Measurements from ENCODE around the gene LETM1.

The LETM1 gene

GRCh38 chr4:1826531-1827350 lies 29.2 kb downstream of the LETM1 start:
- DNase-seq (ENCODE audit: low spot score), result no peak

GRCh38 chr4:1825326-1825725 lies 30.6 kb downstream of the LETM1 start:
- DNase-seq (ENCODE audit: low spot score), result no peak

DNA sequence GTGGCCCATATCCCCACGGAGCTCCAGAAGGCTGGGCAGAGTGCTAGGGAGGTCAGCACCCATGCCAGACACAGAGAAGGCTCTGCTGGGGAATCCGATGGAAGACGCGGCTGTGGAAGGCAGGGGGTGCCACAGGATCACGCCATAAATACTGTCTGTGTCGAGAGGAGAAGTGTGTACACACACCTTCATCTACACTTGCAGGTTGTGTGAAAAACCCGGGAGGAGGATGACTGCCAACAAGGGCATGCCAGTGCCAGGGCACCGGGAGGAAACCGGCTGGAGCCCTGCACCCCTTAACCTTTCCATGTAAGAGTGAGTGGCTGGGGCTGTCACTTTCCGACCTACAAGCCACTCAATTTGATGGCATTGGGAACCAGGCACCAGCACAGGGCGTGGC lies 31.2 kb downstream of the LETM1 start:
- DNase-seq (ENCODE audit: low spot score), result no peak

DNA sequence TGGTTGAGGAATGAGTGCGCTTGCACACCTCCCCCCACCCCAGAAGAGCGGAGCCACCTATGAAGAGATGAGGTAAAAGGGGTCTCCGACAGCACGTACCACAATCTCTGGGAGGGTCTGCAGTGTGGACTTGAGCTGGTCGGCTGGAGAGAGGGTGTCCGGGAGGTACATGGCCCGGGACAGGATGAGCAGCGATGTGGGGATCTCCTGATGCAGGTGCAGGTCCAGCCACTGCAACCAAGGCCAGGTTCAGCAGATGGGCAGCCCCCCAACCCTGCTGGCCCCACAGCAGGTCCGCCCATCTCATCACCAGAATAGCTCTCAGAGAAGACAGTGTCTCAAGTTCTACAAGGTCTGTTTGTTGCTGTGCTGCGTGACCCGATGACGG lies 32.4 kb downstream of the LETM1 start:
- DNase-seq (ENCODE audit: low spot score), result no peak

GRCh38 chr4:1822568-1823544 lies 33.1 kb downstream of the LETM1 start:
- DNase-seq (ENCODE audit: low spot score), result no peak

DNA sequence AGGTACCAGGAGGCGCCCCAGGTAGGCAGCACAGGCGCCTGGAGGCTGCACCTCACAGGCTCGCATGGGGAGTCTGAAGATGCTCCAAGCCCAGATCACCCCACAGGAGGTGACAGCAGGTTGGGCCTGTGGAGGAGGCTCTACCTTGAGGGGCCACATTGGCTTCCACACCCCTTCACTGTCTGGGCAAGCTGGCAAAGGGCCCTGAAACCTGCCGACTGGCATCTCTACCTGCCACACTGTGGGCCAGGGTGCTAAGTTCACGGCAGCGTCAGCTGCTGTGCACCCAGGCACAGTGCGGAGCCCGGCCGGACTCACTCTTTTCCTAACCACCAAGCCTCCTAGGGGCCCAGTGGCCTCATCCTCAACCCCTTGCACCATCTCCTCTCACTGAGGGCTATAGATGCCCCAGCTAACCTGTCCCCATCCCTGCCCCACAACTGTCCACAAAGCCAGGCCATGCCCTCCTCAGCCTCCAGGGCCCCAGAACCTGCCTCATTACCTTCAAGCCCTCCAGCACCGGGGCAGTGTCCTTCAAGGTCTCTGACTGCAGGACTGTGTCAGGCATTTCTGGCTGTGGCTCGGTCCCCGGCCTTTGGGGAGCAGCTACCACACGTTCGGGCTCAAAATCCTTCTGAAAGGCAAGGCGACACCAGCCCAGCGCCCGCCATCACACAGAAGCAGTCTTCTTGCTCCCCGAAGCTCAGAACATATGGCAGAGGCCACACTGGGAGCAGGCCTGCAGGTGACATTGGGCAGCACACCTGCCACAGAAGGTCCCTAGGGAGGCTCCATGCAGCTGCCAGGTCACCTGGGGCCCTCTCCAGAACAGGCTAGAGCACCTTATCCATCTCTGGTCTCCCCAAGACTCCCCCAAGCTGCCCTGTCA lies 34.0 kb downstream of the LETM1 start:
- no peak for DNase-seq (ENCODE audit: low spot score)

GRCh38 chr4:1819816-1820215 lies 36.1 kb downstream of the LETM1 start:
- no peak for DNase-seq (ENCODE audit: low spot score)

DNA sequence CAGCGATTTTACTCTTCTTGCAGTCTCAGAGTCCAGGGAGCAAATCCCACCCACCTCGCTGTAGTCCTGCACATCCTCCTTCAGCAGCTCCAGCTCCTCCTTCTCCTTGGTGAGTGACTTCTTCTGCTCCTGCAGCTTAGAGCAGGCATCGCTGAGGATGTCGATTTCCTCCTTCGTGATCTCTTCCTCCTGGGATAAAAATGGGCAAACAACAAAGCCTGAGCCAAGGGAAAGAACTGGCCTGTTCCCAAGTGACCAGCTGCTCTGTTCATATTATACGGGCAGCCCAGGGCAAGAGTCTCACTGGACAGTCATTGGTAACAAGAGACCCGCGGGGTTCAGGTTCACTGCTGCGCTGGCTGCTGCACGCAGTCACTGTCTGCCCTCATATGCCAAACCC lies 36.7 kb downstream of the LETM1 start:
- no peak for DNase-seq (ENCODE audit: low spot score)

DNA sequence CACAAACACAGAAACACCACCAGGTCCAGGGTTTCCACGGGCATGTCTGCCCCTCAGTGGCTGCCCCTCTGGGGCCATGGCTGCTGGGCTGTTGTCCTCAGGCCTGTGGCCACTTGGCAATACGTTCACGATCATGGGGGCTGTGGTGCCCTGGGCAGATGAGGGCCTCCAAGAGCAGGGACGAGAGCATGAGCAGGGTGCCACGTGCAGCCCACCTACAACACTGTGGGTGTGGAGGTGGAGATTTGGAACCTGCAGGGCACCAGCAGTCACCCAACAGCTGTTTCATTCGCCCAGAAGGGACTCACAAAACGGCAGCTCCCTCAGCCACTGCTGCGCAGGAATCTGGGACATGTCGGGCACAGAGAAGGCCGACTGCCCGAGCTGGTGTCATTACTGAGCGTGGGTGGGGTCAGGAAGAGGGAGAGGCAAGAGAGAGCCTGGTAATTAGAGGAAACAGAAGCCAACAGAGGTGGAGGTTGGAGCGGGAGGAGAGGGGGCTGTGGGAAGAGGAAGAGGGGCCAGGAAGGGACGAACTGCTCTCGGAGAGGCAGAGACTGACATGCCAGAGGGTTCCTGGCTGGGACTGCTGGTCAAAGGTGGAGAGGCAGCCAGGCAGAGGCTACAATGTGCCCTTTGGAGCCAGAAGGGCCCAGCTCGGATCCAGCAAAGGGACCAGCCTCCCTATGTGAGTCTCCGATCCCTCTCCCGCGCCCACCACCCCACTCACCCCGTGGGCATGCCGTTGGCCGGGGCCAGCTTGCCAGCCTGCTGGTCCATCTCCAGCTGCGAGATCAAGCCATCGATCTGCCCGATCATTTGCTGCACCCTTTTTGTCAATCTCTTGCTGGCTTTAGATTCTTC lies 39.7 kb downstream of the LETM1 start:
- no peak for DNase-seq (ENCODE audit: low spot score)

DNA sequence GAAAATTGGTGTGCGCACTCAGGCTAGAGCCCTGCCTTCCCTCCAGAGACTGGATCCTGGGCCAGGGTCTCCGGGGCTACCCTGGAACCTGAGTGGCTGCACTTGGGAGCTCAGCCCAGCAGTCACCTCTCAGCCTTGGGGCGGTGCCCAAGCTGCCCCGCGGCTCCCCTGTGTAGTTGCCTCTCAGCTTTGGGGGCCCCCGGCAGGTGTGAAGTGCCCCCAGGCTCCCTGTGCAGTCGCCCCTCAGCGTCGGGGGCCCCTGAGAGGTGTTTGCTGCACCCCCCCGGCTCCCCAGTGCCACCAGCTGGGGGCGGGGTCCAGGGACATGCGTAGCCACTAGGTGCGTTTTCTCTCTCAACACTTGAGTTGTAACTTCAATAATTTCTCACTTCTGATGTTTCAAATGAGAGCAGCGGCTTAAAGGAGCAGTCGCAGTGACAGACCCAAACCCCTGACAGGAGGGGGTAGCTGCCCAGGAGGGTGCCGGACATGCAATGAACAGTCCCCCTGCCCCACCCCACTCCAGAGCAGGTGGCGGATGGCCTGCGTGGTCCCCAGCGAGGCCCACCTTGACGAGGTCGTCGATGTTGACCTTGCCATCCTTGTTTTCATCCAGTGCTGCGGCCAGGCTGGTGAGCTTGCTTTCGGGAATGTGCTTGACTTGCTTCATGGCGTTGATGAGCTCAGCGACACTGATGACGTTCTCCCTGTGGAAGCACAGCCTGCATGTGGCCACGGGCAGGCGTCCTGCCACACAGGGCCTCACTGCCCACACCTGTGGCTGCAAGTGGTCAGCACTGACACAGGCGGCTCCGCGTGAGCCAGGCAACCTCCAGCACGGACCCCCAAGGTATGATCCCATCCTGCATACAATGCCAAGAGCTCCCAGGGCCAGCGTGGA lies 40.6 kb downstream of the LETM1 start:
- no peak for DNase-seq (ENCODE audit: low spot score)

- DNase-seq (ENCODE audit: low spot score), result no peak
Observed at GRCh38 chr4:1814453-1814852, 41.5 kb downstream of the LETM1 start.

- DNase-seq (ENCODE audit: low spot score), result no peak
Observed at GRCh38 chr4:1813915-1814314, 42.0 kb downstream of the LETM1 start.

GRCh38 chr4:1813231-1813630 lies 42.7 kb downstream of the LETM1 start:
- DNase-seq (ENCODE audit: low spot score), result no peak

DNA sequence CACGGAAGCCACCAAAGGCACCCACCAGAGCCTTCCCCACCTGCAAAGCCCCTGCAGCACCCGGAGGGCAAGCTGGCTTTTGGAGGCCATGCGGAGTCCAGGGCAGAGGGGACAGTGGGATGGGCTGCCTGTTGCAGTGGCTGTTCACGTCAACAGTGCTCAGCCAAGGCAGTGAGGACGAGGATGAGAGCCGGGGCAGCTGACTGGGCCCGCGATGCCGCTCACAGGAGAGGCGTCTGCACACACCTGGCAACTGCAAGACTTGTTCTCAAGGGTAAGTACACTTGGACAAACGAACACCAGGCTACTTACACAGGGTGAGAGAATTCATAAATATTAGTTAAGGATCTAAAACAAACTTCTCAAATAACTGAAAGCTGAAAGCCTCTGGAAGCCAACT lies 43.2 kb downstream of the LETM1 start:
- DNase-seq (ENCODE audit: low spot score), result no peak

DNA sequence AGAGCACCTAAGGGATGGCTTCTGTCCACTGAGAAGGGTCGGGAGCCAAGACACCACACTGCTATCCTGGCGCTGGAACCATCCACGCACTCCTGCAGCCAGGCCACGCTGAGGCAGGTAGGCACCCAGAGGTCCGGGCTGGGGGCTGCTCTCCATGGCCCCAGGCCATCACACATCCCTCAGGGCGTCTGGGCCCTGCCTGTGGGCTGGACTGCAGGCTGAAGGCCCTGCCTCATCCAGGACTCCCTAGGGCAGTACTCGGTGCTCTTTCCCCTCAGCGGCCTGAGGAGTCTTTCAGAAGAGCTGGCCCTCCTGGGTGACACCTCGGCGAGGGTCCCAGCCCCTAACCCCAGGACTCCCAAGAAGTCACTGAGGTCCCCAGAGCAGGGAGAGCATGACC lies 45.2 kb downstream of the LETM1 start:
- no peak for DNase-seq (ENCODE audit: low spot score)

GRCh38 chr4:1809754-1810502 lies 46.0 kb downstream of the LETM1 start:
- peak; percentile 77 for DNase-seq (ENCODE audit: low spot score)

- no peak for DNase-seq (ENCODE audit: low spot score)
Observed at GRCh38 chr4:1808851-1809753, 46.9 kb downstream of the LETM1 start.

DNA sequence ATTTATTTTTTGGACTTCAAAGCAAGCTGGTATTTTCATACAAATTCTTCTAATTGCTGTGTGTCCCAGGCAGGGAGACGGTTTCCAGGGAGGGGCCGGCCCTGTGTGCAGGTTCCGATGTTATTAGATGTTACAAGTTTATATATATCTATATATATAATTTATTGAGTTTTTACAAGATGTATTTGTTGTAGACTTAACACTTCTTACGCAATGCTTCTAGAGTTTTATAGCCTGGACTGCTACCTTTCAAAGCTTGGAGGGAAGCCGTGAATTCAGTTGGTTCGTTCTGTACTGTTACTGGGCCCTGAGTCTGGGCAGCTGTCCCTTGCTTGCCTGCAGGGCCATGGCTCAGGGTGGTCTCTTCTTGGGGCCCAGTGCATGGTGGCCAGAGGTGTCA lies 47.6 kb downstream of the LETM1 start:
- no peak for DNase-seq (ENCODE audit: low spot score)

All from globus pallidus (tissue), 1 donor.